IMR-90 (cell line): Measurements from ENCODE around the gene CD300LD. TPM values are rescaled to one million over a fixed set of nuclear protein-coding genes. Genes with fewer than 3 reads are reported as not detected.

Experiments used
- ATAC-seq: fragments of 200-7000 bp; cut with Tn5 transposase; 2 replicates; pipeline ENCODE4 v1.9.1; 2020; ENCODE audit warnings: low read depth, mild to moderate bottlenecking, moderate library complexity
- BruUV-seq: library from RNA; stranded (reverse); fragments of 400-500 nt; replicated peaks from 2 replicates; lab custom pipeline; 2021; lab: Mats Ljungman, UMichigan
- CTCF ChIA-PET: fragments of 300-600 bp; formaldehyde crosslinking; extraction: SDS; loops from one replicate; lab custom pipeline; 2021; ENCODE audit warnings: antibody characterized with exemption; lab: Yijun Ruan, JAX
- POLR2A ChIA-PET: fragments of 300-600 bp; sonication (Branson Sonifier 250); formaldehyde crosslinking; loops from one replicate; lab custom pipeline; 2022; ENCODE audit warnings: antibody characterized with exemption; ENCODE audit not compliant: unreplicated experiment; lab: Charles Lee
- DNase-seq: peaks from one replicate; pipeline ENCODE4 v3.0.0; 2013
- H2AFZ ChIP-seq: replicated peaks from 2 replicates; pipeline ENCODE3; 2013; ENCODE audit warnings: low read length, mild to moderate bottlenecking; ENCODE audit not compliant: poor library complexity
- H2AK5ac ChIP-seq: 2 replicates; pipeline ENCODE4 v1.6.1; 2013; ENCODE audit warnings: low read depth, low read length, inconsistent platforms
- H2AK9ac ChIP-seq: replicated peaks from 2 replicates; pipeline ENCODE3; 2013; ENCODE audit warnings: mild to moderate bottlenecking, low read depth, low read length, moderate library complexity; ENCODE audit not compliant: poor library complexity
- H2BK120ac ChIP-seq: 2 replicates; pipeline ENCODE4 v1.6.1; 2013; ENCODE audit warnings: low read depth, low read length, inconsistent platforms
- H2BK15ac ChIP-seq: 3 replicates; pipeline ENCODE4 v1.6.1; 2013; ENCODE audit warnings: low read depth, low read length, inconsistent platforms
- H2BK20ac ChIP-seq: 2 replicates; pipeline ENCODE4 v1.6.1; 2013; ENCODE audit warnings: low read depth, mild to moderate bottlenecking, inconsistent platforms, low read length, moderate library complexity
- H2BK5ac ChIP-seq: 2 replicates; pipeline ENCODE4 v1.6.1; 2013; ENCODE audit warnings: mild to moderate bottlenecking, low read depth, low read length, inconsistent platforms; ENCODE audit not compliant: poor library complexity, severe bottlenecking
- H3K14ac ChIP-seq: replicated peaks from 2 replicates; pipeline ENCODE4 v1.6.1; 2013; ENCODE audit warnings: low read depth, low read length, inconsistent platforms
- H3K18ac ChIP-seq: 2 replicates; pipeline ENCODE4 v1.6.1; 2013; ENCODE audit warnings: low read depth, low read length, control low read depth
- H3K23ac ChIP-seq: 2 replicates; pipeline ENCODE4 v1.6.1; 2013; ENCODE audit warnings: low read depth, low read length, inconsistent platforms
- H3K27ac ChIP-seq: 2 replicates; pipeline ENCODE4 v1.5.1; 2013; ENCODE audit warnings: mild to moderate bottlenecking, control low read depth, low read length; ENCODE audit not compliant: insufficient read depth
- H3K27me3 ChIP-seq: 2 replicates; pipeline ENCODE4 v1.6.1; 2013; ENCODE audit warnings: low read length; ENCODE audit not compliant: control insufficient read depth, insufficient read depth
- H3K36me3 ChIP-seq: 2 replicates; pipeline ENCODE4 v1.6.1; 2013; ENCODE audit warnings: low read length, mixed read lengths; ENCODE audit not compliant: control insufficient read depth, insufficient read depth
- H3K4ac ChIP-seq: 2 replicates; pipeline ENCODE4 v1.6.1; 2013; ENCODE audit warnings: low read depth, low read length, inconsistent platforms
- H3K4me1 ChIP-seq: 2 replicates; pipeline ENCODE4 v1.6.1; 2013; ENCODE audit warnings: low read length, mixed read lengths; ENCODE audit not compliant: control insufficient read depth, insufficient read depth
- H3K4me2 ChIP-seq: 2 replicates; pipeline ENCODE4 v1.6.1; 2013; ENCODE audit warnings: low read depth, mild to moderate bottlenecking, control low read depth, low read length, moderate library complexity
- H3K4me3 ChIP-seq: 2 replicates; pipeline ENCODE4 v1.5.1; 2013; ENCODE audit warnings: low read depth, mild to moderate bottlenecking, control low read depth, low read length, moderate library complexity; ENCODE audit not compliant: insufficient read depth
- H3K56ac ChIP-seq: 2 replicates; pipeline ENCODE4 v1.6.1; 2013; ENCODE audit warnings: low read length, inconsistent platforms; ENCODE audit not compliant: insufficient read depth; ENCODE audit errors: extremely low read depth
- H3K79me1 ChIP-seq, 2 experiments: 2 replicates each; pipeline ENCODE4 v1.6.1; 2013; ENCODE audit warnings: low read length in 2 of 2, inconsistent platforms in 1 of 2, low read depth in 1 of 2
- H3K9ac ChIP-seq: 2 replicates; pipeline ENCODE4 v1.6.1; 2013; ENCODE audit warnings: low read depth, low read length, control low read depth
- H3K9me1 ChIP-seq: 2 replicates; pipeline ENCODE4 v1.6.1; 2013; ENCODE audit warnings: low read length, inconsistent platforms; ENCODE audit not compliant: insufficient read depth
- H3K9me3 ChIP-seq: 2 replicates; pipeline ENCODE4 v1.6.1; 2013; ENCODE audit warnings: low read length; ENCODE audit not compliant: control insufficient read depth, insufficient read depth
- H4K20me1 ChIP-seq: 2 replicates; pipeline ENCODE4 v1.6.1; 2013; ENCODE audit warnings: low read length, inconsistent platforms; ENCODE audit not compliant: insufficient read depth
- H4K5ac ChIP-seq: 2 replicates; pipeline ENCODE4 v1.6.1; 2013; ENCODE audit warnings: mild to moderate bottlenecking, low read depth, low read length, control low read depth
- H4K8ac ChIP-seq, 2 experiments: 2 replicates each; pipeline ENCODE4 v1.6.1; 2013; ENCODE audit warnings: low read depth in 2 of 2, low read length in 2 of 2, control low read depth in 1 of 2, inconsistent platforms in 1 of 2
- H4K91ac ChIP-seq: 2 replicates; pipeline ENCODE4 v1.6.1; 2013; ENCODE audit warnings: low read depth, low read length, inconsistent platforms; ENCODE audit not compliant: insufficient read depth
- CHD1 ChIP-seq: IDR thresholded peaks from 2 replicates; pipeline ENCODE4 v1.6.1; 2012; ENCODE audit warnings: low read depth, low read length, improper control_type of control experiment
- FOS ChIP-seq: fragments of 150-350 bp; IDR thresholded peaks from 2 replicates; pipeline ENCODE4 v1.6.1; 2016; ENCODE audit warnings: low read depth, low read length
- MAFK ChIP-seq: IDR thresholded peaks from 2 replicates; pipeline ENCODE4 v1.6.1; 2012; ENCODE audit warnings: low read depth, low read length, improper control_type of control experiment
- POLR2A ChIP-seq: IDR thresholded peaks from 2 replicates; pipeline ENCODE4 v1.6.1; 2012; ENCODE audit warnings: mild to moderate bottlenecking, low read depth, low read length
- RAD21 ChIP-seq: IDR thresholded peaks from 2 replicates; pipeline ENCODE4 v1.6.1; 2012; ENCODE audit warnings: low read length, improper control_type of control experiment
- RCOR1 ChIP-seq: IDR thresholded peaks from 2 replicates; pipeline ENCODE4 v1.6.1; 2012; ENCODE audit warnings: mild to moderate bottlenecking, low read length, improper control_type of control experiment; ENCODE audit not compliant: insufficient replicate concordance
- WGBS, 2 experiments: methylation state at CpG; one replicate each; pipeline versions ENCODE4 v1.1.5 to v1.1.7; 2013; ENCODE audit warnings: missing lambda C conversion rate in 2 of 2; ENCODE audit not compliant: insufficient read length in 1 of 2; ENCODE audit errors: extremely low coverage in 2 of 2; 5-methylcytosine and 5-hydroxymethylcytosine counted together
- dilution Hi-C: fragments of 300-500 bp; cut with HindIII; formaldehyde crosslinking; loops from one replicate; pipeline ENCODE4 v1.14.3; 2018; ENCODE audit warnings: low sequenced_read_pairs; ENCODE audit not compliant: unreplicated experiment
- in situ Hi-C: fragments of 300-500 bp; cut with MboI; formaldehyde crosslinking; loops from 3 replicates; pipeline ENCODE4 v1.14.3; 2019; ENCODE audit warnings: low sequenced_read_pairs, inconsistent platforms, mixed read lengths
- intact Hi-C: fragments of 100-400 bp; cut with micrococcal nuclease; formaldehyde crosslinking; loops from 2 replicates; pipeline ENCODE4 v1.10.0; 2022
- polyA plus RNA-seq, 3 experiments: library from polyadenylated mRNA; depleted of rRNA; stranded (reverse); fragments of >200 nt; gene quantifications; 2 replicates each; pipeline ENCODE4 v1.2.3, GENCODE V29; 2012; ENCODE audit warnings: low replicate concordance in 1 of 3
- total RNA-seq: library from RNA; depleted of rRNA; stranded (reverse); fragments of >200 nt; gene quantifications from 2 replicates; pipeline ENCODE4 v1.2.3, GENCODE V29; 2012
- TF ChIP-seq, protein P1 (sequence below): fragments of 150-350 bp; IDR thresholded peaks from 2 replicates; pipeline ENCODE4 v1.6.1; 2017; ENCODE audit warnings: mild to moderate bottlenecking, antibody characterized with exemption, low read length, low read depth
- TF ChIP-seq, protein P2 (sequence below): fragments of 150-350 bp; IDR thresholded peaks from 2 replicates; pipeline ENCODE4 v1.6.1; 2016; ENCODE audit warnings: low read depth, mild to moderate bottlenecking, low read length, moderate library complexity, borderline replicate concordance
- TF ChIP-seq, protein P3 (sequence below): conservative IDR thresholded peaks from 2 replicates; pipeline ENCODE4 v1.5.1; 2012; ENCODE audit warnings: mild to moderate bottlenecking, low read depth, low read length, improper control_type of control experiment

The CD300LD gene
- total and polyA plus RNA-seq, 2 of the 4 experiments (the other 2 are of a cell fraction), result not detected

DNA sequence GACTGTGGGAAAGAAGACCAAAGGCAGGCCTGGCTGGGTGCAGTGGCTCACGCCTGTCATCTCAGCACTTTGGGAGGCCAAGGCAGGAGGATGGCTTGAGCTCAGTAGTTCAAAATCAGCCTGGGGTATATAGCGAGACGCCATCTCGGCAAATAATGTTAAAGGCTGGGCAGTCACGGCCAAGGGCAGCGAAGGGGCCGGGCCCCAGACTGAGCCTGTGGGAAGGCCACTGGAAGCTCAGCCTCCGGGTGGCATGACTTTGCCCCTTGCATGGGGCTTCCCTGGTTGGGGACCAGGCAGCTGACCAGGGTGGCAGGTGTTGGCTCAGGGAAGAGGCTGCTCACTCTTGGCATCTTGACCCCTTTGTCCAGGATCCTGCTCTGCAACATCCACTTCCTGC lies 14.0 kb upstream of the CD300LD start:
- Histone ChIP-seq H3K4me3 (no peak overlapping the region), H2BK5ac (no peak overlapping the region), H4K91ac (no peak overlapping the region), H3K4me2 (no peak overlapping the region), H3K27ac (no peak overlapping the region), H2AK9ac (no peak overlapping the region), H3K9me3 (peaks cover 2% of the 10 kb centered on the region; the same call in 1 of the 2 replicates), H3K4me1 (no peaks in the 10 kb centered on the region), H4K5ac (no peak overlapping the region), H2BK120ac (no peak overlapping the region), H3K4ac (no peak overlapping the region), H2AK5ac (no peak overlapping the region), H2BK20ac (no peak overlapping the region), H3K56ac (no peak overlapping the region), H3K14ac (no peak overlapping the region), H3K18ac (no peak overlapping the region), H4K8ac (no peak overlapping the region), H3K9me1 (no peaks in the 10 kb centered on the region), H4K20me1 (no peaks in the 10 kb centered on the region), H3K36me3 (no peaks in the 10 kb centered on the region), H3K9ac (no peak overlapping the region), H3K79me1 (no peaks in the 10 kb centered on the region), H3K27me3 (no peaks in the 10 kb centered on the region), H2BK15ac (no peak overlapping the region), H3K23ac (no peak overlapping the region), H2AFZ (no peak overlapping the region)
- CTCF ChIA-PET, result no interaction called here
- WGBS, 2 experiments, result 78% methylated on average over 5 of the region's 8 CpGs; no CpG with 5 or more reads in 1 of the 2 experiments
- in situ Hi-C loops (no loop called here), dilution Hi-C loops (no loop called here), intact Hi-C loops (no loop called here)
- POLR2A ChIA-PET, result no interaction called here
- no peak for DNase-seq
- TF ChIP-seq POLR2A, result no peak
- no peak for TF ChIP-seq RCOR1
- no peak for TF ChIP-seq MAFK
- TF ChIP-seq RAD21, result no peak
- TF ChIP-seq, protein P1, sequence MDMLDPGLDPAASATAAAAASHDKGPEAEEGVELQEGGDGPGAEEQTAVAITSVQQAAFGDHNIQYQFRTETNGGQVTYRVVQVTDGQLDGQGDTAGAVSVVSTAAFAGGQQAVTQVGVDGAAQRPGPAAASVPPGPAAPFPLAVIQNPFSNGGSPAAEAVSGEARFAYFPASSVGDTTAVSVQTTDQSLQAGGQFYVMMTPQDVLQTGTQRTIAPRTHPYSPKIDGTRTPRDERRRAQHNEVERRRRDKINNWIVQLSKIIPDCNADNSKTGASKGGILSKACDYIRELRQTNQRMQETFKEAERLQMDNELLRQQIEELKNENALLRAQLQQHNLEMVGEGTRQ, result no peak
- TF ChIP-seq CHD1, result no peak
- no peak for TF ChIP-seq FOS
- TF ChIP-seq, protein P2, sequence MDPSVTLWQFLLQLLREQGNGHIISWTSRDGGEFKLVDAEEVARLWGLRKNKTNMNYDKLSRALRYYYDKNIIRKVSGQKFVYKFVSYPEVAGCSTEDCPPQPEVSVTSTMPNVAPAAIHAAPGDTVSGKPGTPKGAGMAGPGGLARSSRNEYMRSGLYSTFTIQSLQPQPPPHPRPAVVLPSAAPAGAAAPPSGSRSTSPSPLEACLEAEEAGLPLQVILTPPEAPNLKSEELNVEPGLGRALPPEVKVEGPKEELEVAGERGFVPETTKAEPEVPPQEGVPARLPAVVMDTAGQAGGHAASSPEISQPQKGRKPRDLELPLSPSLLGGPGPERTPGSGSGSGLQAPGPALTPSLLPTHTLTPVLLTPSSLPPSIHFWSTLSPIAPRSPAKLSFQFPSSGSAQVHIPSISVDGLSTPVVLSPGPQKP, result no peak
- TF ChIP-seq, protein P3, sequence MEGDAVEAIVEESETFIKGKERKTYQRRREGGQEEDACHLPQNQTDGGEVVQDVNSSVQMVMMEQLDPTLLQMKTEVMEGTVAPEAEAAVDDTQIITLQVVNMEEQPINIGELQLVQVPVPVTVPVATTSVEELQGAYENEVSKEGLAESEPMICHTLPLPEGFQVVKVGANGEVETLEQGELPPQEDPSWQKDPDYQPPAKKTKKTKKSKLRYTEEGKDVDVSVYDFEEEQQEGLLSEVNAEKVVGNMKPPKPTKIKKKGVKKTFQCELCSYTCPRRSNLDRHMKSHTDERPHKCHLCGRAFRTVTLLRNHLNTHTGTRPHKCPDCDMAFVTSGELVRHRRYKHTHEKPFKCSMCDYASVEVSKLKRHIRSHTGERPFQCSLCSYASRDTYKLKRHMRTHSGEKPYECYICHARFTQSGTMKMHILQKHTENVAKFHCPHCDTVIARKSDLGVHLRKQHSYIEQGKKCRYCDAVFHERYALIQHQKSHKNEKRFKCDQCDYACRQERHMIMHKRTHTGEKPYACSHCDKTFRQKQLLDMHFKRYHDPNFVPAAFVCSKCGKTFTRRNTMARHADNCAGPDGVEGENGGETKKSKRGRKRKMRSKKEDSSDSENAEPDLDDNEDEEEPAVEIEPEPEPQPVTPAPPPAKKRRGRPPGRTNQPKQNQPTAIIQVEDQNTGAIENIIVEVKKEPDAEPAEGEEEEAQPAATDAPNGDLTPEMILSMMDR, result no peak
- BruUV-seq, result no TSS peak
- no peak for ATAC-seq
